Ovary (tissue), 9 donors: ENCODE data around the gene ATP10B. TPM values are rescaled to one million over a fixed set of nuclear protein-coding genes. Genes with fewer than 3 reads are reported as not detected.

Experiments
- DNase-seq, 5 donors: peaks; one replicate each; pipeline ENCODE4 v3.0.0-alpha.2; 2019 to 2020
- H3K27ac ChIP-seq, 2 donors: fragments of 200-600 bp; one replicate each; pipeline versions ENCODE4 v1.5.1 to v1.8.0; 2019 to 2022
- H3K27me3 ChIP-seq: fragments of 200-600 bp; one replicate; pipeline ENCODE4 v1.8.0; 2022
- H3K36me3 ChIP-seq: fragments of 200-600 bp; sonication (generic); one replicate; pipeline ENCODE4 v1.5.1; 2019
- H3K4me1 ChIP-seq: one replicate; pipeline ENCODE4 v1.8.1; 2013; ENCODE audit warnings: mild to moderate bottlenecking, moderate library complexity; ENCODE audit not compliant: insufficient read depth
- H3K4me3 ChIP-seq: fragments of 200-600 bp; sonication (generic); one replicate; pipeline ENCODE4 v1.5.1; 2017
- H3K9me3 ChIP-seq, 2 donors: fragments of 200-600 bp in 1 of 2; sonication (generic) in 1 of 2; one replicate each; pipeline versions ENCODE4 v1.5.1 to v1.8.1; 2013 to 2019; ENCODE audit warnings: mild to moderate bottlenecking in 1 of 2, moderate library complexity in 1 of 2
- CTCF ChIP-seq, 3 donors: fragments of 450-650 bp in 2 of 3; fragments of 200-600 bp in 1 of 3; IDR thresholded peaks; one replicate each; pipeline versions ENCODE4 v1.5.1 to v1.8.0; 2016 to 2022; ENCODE audit warnings: antibody characterized with exemption in 3 of 3, mild to moderate bottlenecking in 1 of 3
- EP300 ChIP-seq: sonication (generic); formaldehyde crosslinking; IDR thresholded peaks from one replicate; pipeline ENCODE4 v1.6.1; 2017; ENCODE audit warnings: antibody characterized with exemption
- POLR2A ChIP-seq: fragments of 450-650 bp; IDR thresholded peaks from one replicate; pipeline ENCODE4 v1.6.1; 2017; ENCODE audit warnings: antibody characterized with exemption, mild to moderate bottlenecking, moderate library complexity
- WGBS, 3 donors: extraction: QIAGEN DNeasy Blood & Tissue Kit in 1 of 3; methylation state at CpG; one replicate each; pipeline versions ENCODE4 v1.1.5 to v1.1.7; 2013 to 2017; 5-methylcytosine and 5-hydroxymethylcytosine counted together
- intact Hi-C, 4 donors: fragments of 100-400 bp; cut with DNase I; formaldehyde crosslinking; loops; one replicate each; pipeline versions ENCODE4 v1.11.0 to v1.15.1; 2022 to 2023
- polyA plus RNA-seq, 2 donors: library from polyadenylated mRNA; stranded (reverse); fragments of 200-250 nt in 1 of 2; fragments of 350-450 nt in 1 of 2; fragmentation: Illumina TruSeq in 1 of 2; extraction: RNeasy Lipid Tissue Mini Kit (QIAGEN cat#74804) in 1 of 2; gene quantifications; one replicate each; pipeline ENCODE4 v1.2.3, GENCODE V29; 2013 to 2014
- total RNA-seq, 7 donors: library from RNA; depleted of rRNA in 2 of 7; stranded (reverse); fragments of >200 nt in 2 of 7; fragmentation: NEBNext Ultra II Directional in 3 of 7; extraction: Animal tissue kit (Norgen Biotek cat#: 25700) in 3 of 7; gene quantifications; one replicate each; pipeline versions ENCODE4 v1.1.0 to v1.2.4, GENCODE V29; 2016 to 2023
- donor health status: DM: no; HTN: no; CAD: no; lungs with moderate emphysema.
- donor health status: DM: no; HTN: no; CAD: no.
- donor health status: Bipolar disorder and iron deficiency.
- donor health status: DM: yes; HTN: yes; CAD: no.
- donor health status: DM: no; HTN: no; CAD: no.
- donor health status: DM: yes; HTN: yes; CAD: no.

The ATP10B gene
- total and polyA plus RNA-seq, 9 donors: 0.02 to 19.1 (median 0.34) TPM; not detected in 1

GRCh38 chr5:160660132-160660531 lies 191.9 kb downstream of the ATP10B start:
- no peak for DNase-seq
- no peaks in the 10 kb centered on the region for H3K36me3 ChIP-seq
- no peaks in the 10 kb centered on the region for H3K27me3 ChIP-seq
- TF ChIP-seq EP300: no peak
- TF ChIP-seq POLR2A: no peak
- TF ChIP-seq CTCF (IDR thresholded peaks at IDR 0.05): no peak
- no peak overlapping the region for H3K4me3 ChIP-seq
- no peaks in the 10 kb centered on the region for H3K4me1 ChIP-seq
- no peaks in the 10 kb centered on the region for H3K9me3 ChIP-seq
- 65 to 77% (median 72%) methylated on average over 1 of the region's 1 CpG for WGBS, 3 donors
- intact Hi-C loops: no loop called here
- H3K27ac ChIP-seq: no peak overlapping the region

GRCh38 chr5:160657622-160658458 lies 194.2 kb downstream of the ATP10B start:
- Histone ChIP-seq H3K27ac (no peak overlapping the region), H3K4me1 (no peaks in the 10 kb centered on the region), H3K36me3 (no peaks in the 10 kb centered on the region), H3K27me3 (no peaks in the 10 kb centered on the region), H3K9me3 (no peaks in the 10 kb centered on the region), H3K4me3 (no peak overlapping the region)
- TF ChIP-seq POLR2A (no peak), CTCF (IDR thresholded peaks at IDR 0.05) (no peak), EP300 (no peak)
- DNase-seq: no peak
- intact Hi-C loops: no loop called here
- WGBS, 3 donors: 70 to 85% (median 81%) methylated on average over 5 of the region's 5 CpGs

- Histone ChIP-seq H3K9me3 (no peaks in the 10 kb centered on the region), H3K4me3 (no peak overlapping the region), H3K27me3 (no peaks in the 10 kb centered on the region), H3K4me1 (no peaks in the 10 kb centered on the region), H3K27ac (no peak overlapping the region), H3K36me3 (no peaks in the 10 kb centered on the region)
- TF ChIP-seq EP300 (no peak), CTCF (IDR thresholded peaks at IDR 0.05) (no peak), POLR2A (no peak)
- DNase-seq: no peak
- 67 to 76% (median 76%) methylated on average over 1 of the region's 1 CpG for WGBS, 3 donors
- intact Hi-C loops: no loop called here
These were observed 194.9 kb downstream of the ATP10B start for GRCh38 chr5:160657068-160657507.

- TF ChIP-seq CTCF (IDR thresholded peaks at IDR 0.05): no peak
- TF ChIP-seq POLR2A: no peak
- no peak for TF ChIP-seq EP300
- no peaks in the 10 kb centered on the region for H3K4me1 ChIP-seq
- H3K9me3 ChIP-seq: no peaks in the 10 kb centered on the region
- H3K36me3 ChIP-seq: no peaks in the 10 kb centered on the region
- no peak overlapping the region for H3K27ac ChIP-seq
- WGBS, 3 donors: 87 to 89% (median 88%) methylated on average over 8 of the region's 8 CpGs
- no peak overlapping the region for H3K4me3 ChIP-seq
- H3K27me3 ChIP-seq: no peaks in the 10 kb centered on the region
- intact Hi-C loops: no loop called here
- no peak for DNase-seq
These were observed 196.3 kb downstream of the ATP10B start for GRCh38 chr5:160655717-160656116.
